Activated naive CD4-positive, alpha-beta T cell treated with Interleukin-2 at 50 U/mL for 16 hours (primary cell): ENCODE results near the gene MMP7.
A peak's percentile ranks its signal among the peaks of the same experiment; 100 is the strongest.
"Not testable (repeated sequence)": the region's sequence is repeated elsewhere in the genome, so short reads cannot be mapped to it uniquely, and the experiment has no call there.

Experiments used
- DNase-seq: peaks from one replicate; pipeline ENCODE4 v3.0.0-alpha.2; 2020

MMP7 gene

DNA sequence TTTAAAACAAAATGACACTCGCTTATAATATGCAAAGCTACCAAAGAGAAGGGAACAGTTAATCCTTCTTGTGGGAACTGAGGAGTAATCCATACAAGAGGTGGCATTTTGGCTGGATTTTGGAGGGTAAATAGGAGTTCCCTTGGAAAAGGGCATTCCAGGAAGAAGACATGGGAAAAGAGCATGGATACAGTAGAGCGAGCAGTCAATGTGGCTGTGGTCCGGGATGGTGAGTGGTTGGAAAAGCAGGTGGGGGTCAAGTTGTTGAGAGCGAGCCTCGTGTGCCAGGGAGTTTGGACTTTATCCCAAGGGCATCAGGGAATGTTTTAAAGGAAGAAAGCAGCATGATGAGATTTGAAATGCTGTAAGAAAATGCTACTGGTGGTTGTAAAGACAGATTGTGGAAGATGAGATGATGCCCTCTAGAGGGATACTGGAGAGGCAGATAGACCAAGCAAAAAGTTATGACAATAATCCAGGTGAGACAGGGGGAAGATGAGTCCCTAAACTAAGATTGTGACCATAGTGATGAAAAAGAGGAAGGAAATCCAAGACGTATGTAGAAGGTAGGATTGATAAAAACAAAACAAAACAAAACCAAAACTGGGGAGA lies 3.8 kb upstream of the MMP7 start:
- DNase-seq, result no peak

DNA sequence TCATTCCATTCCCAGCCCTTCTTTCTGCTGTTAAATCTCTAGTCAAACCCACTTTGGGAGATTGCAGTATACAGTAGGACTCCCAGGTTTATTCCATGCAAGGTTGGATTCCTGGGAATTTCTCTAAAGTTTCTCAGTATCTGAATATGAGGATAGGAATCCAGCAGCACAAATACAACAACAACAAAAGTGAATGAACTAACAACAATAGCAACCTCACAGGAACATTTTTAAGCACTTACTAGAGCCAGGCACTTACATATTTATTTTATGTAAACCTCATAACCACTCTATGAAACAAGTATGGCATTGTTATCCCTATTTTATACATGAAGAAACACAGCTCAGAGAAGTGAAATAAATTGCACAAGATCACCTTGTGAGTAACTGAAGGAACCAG lies 1.9 kb downstream of the MMP7 start:
- no peak for DNase-seq

DNA sequence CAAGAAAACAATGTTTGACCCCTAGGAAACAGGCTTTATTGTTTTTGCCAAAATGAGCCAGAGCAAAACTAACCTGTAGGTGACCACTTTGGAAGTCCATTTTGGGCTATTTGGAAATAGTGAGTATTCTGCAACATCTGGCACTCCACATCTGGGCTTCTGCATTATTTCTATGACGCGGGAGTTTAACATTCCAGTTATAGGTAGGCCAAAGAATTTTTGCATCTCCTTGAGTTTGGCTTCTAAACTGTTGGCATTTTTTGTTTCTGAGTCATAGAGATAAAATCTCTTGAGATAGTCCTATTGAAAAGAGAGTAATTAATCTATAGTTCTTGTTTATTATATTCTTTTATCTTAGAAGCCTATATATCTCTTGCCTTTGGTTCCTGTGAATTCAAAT lies 2.9 kb downstream of the MMP7 start:
- DNase-seq, result no peak

DNA sequence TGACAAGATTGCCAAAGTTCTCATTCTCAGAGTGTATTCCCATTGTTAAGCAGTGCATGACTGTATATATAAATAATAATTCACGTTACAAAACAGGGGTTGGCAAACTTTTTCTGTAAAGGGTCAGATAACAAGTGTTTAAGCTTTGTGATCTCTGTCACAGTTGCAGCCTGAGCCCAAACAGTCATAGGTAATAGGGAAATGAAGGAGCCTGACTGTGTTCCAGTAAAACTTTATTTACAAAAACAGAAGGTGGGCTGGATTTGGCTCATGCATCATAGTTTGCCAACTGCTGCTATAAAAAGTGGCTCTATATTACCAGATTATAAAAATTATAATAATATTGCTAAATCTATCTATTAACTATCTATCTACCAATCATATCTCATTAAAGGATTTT lies 3.5 kb downstream of the MMP7 start:
- DNase-seq, result no peak

DNA sequence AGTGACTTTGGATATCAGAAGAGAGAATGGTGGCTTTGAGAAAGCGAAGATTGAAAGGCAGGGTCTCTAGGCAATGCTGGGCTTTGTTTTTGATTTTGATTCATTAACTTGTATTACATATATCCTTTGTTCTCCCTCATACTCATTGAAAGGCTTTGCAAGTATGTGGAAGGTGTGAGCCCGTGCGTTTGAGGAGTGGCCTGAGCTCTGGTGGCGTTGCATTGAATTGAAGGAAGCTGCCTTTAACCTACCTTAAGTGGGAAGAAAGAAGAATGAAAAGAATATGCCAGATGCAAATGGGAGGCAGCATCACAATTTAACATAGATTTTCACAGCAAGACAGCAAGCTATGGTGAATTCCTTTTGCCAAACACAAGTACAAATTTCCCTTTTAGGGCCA lies 6.7 kb downstream of the MMP7 start:
- DNase-seq, result no peak

GRCh38 chr11:102523189-102523570 lies 7.4 kb downstream of the MMP7 start:
- no peak for DNase-seq

DNA sequence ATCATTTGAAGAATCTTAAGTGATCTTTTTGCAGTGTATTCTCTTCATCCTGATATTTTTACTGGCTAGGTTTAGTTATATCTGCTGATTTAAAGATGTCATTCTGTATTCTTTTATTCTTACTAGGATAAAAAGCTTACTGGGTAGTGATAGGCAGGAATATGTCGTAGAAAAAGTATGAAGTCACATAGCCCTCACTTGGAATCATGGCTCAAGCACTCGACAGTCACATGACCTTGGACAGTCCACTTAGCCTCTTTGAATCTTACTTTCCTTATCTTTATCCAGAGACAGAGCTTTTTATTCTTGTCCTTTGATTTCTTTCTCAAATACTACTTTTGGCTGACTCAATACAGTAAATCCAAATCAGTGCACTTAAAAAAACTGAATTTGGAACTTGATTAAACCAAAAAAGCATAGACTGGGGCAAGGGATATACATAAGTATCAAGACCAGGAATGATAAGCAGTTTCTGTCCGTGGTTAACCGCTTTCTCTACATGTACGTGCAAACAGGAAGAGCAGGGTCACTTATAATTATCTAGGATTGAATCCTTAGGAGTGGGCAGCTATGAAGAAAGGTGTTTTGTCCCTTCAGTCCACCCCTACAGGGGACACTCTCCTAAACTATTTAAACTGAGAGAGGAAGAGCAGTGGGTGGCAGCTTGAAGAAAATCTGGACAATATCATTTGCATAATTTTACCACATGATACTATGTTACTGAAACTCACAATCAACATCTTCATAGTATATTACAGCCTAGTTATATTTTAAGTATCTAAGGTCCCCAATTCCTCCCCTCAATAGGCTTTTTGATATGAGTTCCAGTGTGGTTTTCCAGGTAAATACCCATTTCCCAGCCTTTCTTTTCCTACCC lies 8.0 kb downstream of the MMP7 start:
- DNase-seq, result no peak

DNA sequence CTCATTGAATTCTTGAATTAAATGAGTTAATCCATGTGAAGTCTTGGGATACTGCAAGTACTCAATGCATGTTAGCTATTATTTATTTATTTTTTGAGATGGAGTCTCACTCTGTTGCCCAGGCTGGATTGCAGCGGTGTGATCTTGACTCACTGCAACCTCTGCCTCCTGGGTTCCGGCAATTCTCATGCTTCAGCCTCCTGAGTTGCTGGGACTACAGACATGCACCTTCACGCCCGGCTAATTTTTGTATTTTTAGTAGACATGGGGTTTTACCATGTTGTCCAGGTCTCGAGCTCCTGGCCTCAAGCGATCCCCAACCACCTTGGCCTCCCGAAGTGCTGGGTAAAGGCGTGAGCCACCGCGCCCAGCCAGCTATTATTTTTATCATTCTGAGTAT lies 9.4 kb downstream of the MMP7 start:
- DNase-seq, result no peak

- DNase-seq, result no peak
These were observed 10.0 kb downstream of the MMP7 start for GRCh38 chr11:102520514-102520913.

DNA sequence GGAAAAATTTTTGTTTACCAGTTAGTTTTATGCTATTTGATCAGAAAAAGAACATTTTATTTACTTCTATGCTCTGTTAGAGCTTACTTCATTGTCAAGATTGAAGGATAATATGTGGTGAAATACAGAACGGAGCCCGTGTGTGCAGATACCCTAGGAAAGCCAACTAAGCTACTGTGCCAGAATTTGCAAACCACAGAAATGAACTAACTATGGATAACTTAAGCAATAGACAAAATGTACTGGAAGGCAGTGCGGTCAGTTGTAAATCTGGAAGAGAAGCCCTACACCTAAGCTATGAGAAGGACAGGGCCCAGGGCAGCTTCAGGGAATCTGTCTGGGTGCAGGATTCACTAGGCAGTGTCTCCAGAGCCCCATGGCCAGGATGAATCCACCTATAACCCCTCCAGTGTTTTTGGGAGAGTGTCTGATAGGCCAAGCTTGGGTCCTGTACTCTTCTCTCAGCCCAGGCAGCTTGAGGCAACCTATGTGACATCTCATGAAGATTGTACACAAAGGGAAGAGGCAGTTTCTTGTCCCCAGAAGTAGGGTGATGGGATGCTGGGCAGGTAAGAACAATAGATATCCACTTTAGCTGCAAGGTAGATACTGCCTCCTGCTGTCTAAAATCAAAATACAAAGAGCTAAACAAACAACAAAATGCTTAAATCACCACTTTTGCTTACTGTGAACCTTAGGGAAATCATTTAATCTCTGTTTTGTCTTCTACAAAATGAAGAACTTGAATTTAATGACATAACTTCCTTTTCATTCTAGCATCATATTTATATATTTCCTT lies 12.1 kb downstream of the MMP7 start:
- DNase-seq, result no peak

DNA sequence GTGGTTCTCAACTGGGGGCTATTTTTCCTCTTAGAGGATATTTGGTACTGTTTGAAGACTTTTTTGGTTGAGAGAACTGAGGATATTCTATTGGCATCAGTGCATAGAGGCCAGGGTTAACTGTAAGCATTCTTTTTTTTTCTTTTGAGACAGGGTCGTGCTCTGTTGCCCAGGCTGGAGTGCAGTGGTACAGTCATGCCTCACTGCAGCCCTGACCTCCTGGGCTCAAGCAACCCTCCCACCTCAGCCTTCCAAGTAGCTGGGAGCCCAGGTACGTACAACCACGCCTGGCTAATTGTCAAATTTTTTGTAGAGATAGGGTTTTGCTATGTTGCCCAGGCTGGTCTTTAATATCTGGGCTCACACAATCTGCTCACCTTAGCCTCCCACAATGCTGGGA lies 12.9 kb downstream of the MMP7 start:
- DNase-seq, result no peak

- no peak for DNase-seq
These were observed 14.4 kb downstream of the MMP7 start for GRCh38 chr11:102516179-102516578.

DNA sequence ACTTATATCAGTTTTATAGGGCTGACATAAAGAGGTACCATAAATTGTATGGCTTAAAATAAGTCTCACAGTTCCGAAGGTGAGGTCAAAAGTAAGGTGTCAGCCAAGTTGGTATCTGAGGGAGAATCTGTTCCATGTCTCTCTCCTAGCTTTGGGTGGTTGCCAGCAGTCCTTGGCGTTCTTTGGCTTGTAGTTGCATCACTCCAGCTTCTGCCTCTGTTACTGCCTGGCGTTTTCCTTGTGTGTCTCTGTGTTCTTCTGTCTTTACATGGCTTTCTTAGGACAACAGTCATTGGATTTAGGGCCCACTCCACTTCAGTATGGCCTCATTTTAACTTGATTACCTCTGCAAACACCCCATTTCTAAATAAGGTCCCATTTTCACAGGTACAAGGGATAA lies 16.7 kb downstream of the MMP7 start:
- no peak for DNase-seq

DNA sequence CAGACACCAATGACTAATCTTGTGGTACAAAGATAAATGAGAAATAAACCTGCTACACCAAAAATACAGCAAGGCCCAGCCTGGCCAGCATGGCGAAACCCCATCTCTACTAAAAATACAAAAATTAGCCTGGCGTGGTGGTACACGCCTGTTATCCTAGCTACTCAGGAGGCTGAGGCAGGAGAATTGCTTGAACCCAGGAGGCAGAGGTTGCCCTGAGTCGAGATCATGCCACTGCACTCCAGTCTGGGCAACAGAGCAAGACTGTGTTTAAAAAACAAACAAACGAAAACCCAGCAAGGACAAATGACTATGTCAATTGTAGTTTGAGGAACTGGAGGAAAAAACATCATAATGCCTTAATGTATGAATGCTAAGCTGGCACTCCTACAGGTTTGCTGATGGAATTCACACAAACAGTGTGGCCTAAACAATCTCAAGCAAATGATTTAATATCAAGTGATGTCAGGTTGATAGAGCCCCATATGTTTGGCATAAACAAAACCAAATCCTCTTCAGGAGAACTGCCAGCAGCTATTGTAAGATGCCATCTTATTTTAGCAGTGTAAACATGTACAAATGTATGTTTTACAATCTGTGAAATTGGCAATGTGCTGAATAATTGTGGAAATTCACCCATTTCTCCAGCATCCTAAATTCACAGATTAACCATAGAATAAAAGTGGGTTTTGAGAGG lies 20.0 kb downstream of the MMP7 start:
- no peak for DNase-seq

DNA sequence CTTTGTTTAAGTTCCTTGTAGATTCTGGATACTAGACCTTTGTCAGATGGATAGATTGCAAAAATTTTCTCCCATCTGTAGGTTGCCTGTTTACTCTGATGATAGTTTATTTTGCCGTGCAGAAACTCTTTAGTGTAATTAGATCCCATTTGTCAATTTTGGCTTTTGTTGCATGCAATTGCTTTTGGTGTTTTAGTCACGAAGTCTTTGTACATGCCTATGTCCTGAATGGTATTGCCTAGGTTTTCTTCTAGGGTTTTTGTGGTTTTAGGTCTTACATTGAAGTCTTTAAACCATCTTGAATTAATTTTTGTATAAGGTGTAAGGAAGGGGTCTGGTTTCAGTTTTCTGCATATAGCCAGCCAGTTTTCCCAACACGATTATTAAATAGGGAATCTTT lies 27.7 kb downstream of the MMP7 start:
- not testable (repeated sequence) for DNase-seq

DNA sequence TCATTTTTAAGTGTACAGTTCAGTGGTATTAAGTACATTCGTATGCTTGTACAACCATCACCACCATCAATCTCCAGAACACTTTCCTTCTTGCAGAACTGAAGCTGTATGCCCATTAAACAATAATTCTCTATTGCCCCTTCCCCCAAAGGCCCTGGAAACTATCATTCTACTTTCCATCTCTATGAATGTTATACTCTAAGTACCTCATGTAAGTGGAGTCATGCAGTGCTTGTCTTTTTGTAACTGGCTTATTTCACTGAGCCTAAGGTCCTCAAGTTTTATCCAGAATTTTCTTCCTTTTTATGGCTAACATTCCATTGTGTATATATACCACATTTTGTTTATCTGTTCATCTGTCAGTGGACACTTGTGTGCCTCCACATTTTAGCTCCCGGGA lies 29.7 kb downstream of the MMP7 start:
- DNase-seq, result no peak

- no peak for DNase-seq
These were observed 30.6 kb downstream of the MMP7 start for GRCh38 chr11:102499931-102500330.

GRCh38 chr11:102499151-102499550 lies 31.4 kb downstream of the MMP7 start:
- no peak for DNase-seq

DNA sequence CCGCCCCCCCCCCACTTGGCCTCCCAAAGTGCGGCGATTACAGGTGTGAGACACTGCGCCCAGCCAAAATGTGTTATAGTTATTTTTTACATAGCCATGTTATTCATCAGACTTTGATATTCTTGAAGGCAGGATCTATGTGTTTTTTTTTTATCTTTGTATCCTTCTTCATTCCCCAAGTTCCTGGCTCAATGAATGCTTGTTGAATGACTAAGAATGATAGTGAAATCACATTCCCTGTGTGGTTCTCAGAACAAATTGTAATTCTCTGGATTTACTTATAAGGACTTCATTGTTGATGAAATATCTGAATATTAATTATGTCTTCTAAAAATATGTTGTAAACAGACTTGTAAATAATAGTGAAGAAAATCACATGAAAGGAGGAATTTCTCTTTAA lies 33.5 kb downstream of the MMP7 start:
- DNase-seq, result no peak

DNA sequence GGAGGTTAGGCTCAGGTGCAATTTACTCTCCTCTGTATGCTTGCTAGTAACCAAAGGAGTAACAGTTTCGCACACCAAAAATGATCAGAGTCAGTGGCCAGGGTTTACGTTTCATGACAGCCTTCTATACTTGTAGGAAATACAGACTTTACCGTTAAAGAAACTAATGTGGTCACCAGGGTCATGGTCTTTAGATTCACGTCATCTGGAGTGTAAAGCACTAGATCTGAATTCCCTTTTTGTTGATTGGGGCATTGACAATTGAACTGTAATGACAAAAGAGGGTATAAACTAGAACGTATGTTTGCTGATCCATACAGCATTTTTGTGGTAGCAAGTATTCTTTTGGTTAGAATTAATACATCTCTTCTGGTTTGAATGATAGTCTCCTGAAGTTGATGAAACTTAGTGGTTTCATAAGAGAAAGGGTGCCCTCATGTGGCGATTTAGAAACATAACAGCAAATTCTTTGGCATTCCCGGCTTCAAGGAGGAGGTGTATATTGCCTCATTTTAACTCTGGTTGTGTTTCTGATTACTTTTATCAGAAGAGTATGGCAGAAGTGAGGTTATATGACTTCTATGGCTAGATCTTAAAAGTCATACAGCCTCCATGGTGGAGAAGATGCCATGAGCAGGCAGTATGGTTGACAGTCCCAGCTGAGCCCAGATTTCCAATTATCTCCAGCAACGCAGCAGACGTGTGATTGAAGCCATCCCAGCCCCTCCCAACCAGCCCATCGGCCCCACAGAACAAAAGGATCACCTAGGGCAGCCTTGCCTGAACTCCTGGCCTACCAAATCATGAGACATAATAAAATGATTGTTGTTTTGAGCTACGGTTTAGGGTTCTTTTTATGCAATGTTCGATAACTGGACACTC lies 35.1 kb downstream of the MMP7 start:
- peak; percentile 11 for DNase-seq

DNA sequence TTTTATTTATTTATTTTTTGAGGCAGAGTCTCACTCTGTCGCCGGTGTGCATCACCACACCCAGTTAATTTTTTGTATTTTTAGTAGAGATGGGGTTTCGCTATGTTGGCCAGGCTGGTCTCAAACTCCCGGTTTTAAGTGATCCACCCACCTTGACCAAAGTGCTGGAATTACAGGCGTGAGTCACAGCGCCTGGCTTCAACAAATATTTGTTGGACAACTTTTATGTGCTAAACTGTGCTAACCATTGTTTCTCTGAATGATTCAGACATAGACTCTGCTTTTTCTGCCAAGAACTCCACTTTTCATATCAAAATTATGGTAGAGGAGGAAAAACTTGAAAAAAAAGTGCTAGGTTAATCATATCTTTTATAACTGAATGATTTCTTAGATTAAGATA lies 36.3 kb downstream of the MMP7 start:
- DNase-seq, result no peak

DNA sequence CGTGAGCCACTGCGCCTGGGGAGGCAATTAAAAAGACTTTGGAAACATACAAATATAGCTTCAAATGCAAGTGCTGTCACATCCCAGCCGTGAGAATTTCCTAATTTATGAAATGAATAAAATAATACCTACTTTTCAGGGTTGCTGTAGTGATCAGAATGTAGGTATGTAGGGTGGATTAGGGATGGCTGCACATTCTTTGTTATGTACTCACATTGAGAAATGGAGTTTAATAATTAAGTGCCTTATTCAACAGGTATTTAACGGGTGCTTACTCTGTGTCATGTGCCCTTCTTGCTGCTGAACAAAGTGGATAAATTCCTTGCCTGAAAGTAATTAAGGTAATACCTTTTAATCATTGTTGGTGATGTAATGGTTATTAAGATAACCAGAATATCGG lies 37.0 kb downstream of the MMP7 start:
- no peak for DNase-seq
